ENCODE data around the gene KCNK10. TPM values are rescaled to one million over a fixed set of nuclear protein-coding genes. Genes with fewer than 3 reads are reported as not detected.

KCNK10 gene
- total and polyA plus RNA-seq, 10 of the 15 experiments (the other 5 are each of a cell fraction or from before 2014, with no cell fraction given) = 0.01 to 0.06 (median 0.02) TPM; not detected in 7

DNA sequence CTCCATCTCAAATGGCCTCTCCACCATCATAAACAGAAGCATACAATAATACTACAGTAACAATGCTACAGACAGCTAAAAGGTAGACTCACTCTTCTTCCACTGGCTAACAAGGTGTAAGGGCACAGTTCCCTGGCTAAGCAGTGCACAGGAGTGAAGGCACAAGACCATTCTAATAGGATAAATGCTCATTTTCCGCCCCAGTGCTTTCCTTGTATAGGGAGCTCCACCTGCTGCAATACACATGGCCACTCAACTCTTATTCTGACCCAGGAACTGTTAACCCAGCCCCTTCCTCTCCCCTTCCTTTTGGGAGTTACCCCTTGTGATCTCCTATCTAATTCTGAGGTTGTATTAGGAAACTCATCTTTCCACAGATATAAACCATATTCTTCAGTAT, 124.6 kb downstream of the KCNK10 start:
- ATAC-seq (no peak), FAIRE-seq (no peak), DNase-seq (ENCODE audit: low read depth, low spot score) (no peak)
- ChIA-PET RAD21 (ENCODE audit: unreplicated experiment) (no interaction called here), POLR2A (no interaction called here), SMC1A (ENCODE audit: uncharacterized antibody, unreplicated experiment) (interaction anchor here (1.0 to 1.1 kb wide), 2 partner anchors 9 to 254 kb away, joined by 3 read pairs; no protein-coding TSS in a partner anchor), CTCF (interaction anchor here (0.8 to 3.7 kb wide), 3 partner anchors 9 to 251 kb away, joined by 3 to 14 read pairs (median 3); no protein-coding TSS in a partner anchor)
- in situ Hi-C loops (cut with MboI) (no loop called here), intact Hi-C loops (cut with micrococcal nuclease; ENCODE audit: unreplicated experiment) (no loop called here)
- BruUV-seq (replicated peaks) = no TSS peak
- Histone ChIP-seq H2AFZ (ENCODE audit: control insufficient read depth, low read depth, low read length) (no peak overlapping the region), H4K20me1 (ENCODE audit: control insufficient read depth, insufficient read depth) (no peaks in the 10 kb centered on the region), H3K79me2 (ENCODE audit: control insufficient read depth, insufficient read depth, low read length) (no peaks in the 10 kb centered on the region), H3K4me1 (ENCODE audit: control insufficient read depth, insufficient read depth, low read length) (no peaks in the 10 kb centered on the region), H3K9ac (ENCODE audit: control insufficient read depth, insufficient read depth, low read length) (no peak overlapping the region), H3K9me3 (replicated peaks; ENCODE audit: control insufficient read depth, insufficient read depth, low read length) (no peaks in the 10 kb centered on the region), H3K4me3 (no peak overlapping the region), H3K27ac (ENCODE audit: control insufficient read depth, insufficient read depth) (no peak overlapping the region), H3K27me3 (replicated peaks in 1 of 2; ENCODE audit: control insufficient read depth in 2 of 2, insufficient read depth in 2 of 2, low read length in 1 of 2) (peaks cover 0 to 3% of the 10 kb centered on the region in 2 experiments; a peak in 2 of 4 replicates), H3K36me3 (ENCODE audit: control insufficient read depth in 2 of 2, insufficient read depth in 2 of 2, low read length in 1 of 2) (no peaks in the 10 kb centered on the region), H3K4me2 (ENCODE audit: control insufficient read depth, insufficient read depth) (no peak overlapping the region)
- WGBS (ENCODE audit: insufficient coverage, insufficient replicate concordance, low lambda C conversion rate, missing lambda C conversion rate) = 0% methylated on average over 1 of the region's 1 CpG
- TF ChIP-seq HCFC1 (IDR thresholded peaks at IDR 0.05; ENCODE audit: low read length) = no peak

GRCh38 chr14:88196925-88197324, 126.1 kb downstream of the KCNK10 start:
- H3K9ac ChIP-seq (ENCODE audit: control insufficient read depth, insufficient read depth, low read length) = no peak overlapping the region
- H3K4me2 ChIP-seq (ENCODE audit: control insufficient read depth, insufficient read depth) = no peak overlapping the region
- no TSS peak for BruUV-seq (replicated peaks)
- no peaks in the 10 kb centered on the region for H4K20me1 ChIP-seq (ENCODE audit: control insufficient read depth, insufficient read depth)
- no peaks in the 10 kb centered on the region for H3K36me3 ChIP-seq (ENCODE audit: control insufficient read depth in 2 of 2, insufficient read depth in 2 of 2, low read length in 1 of 2)
- POLR2A ChIA-PET = no interaction called here
- CTCF ChIA-PET = interaction anchor here (0.9 to 1.7 kb wide), 2 partner anchors 183 to 252 kb away, joined by 5 to 8 read pairs; no protein-coding TSS in a partner anchor
- no peak for DNase-seq (ENCODE audit: low read depth, low spot score)
- TF ChIP-seq ZNF384 (IDR thresholded peaks at IDR 0.05; ENCODE audit: borderline replicate concordance, low read depth, low read length) (no peak), EED (IDR thresholded peaks at IDR 0.05; ENCODE audit: low read depth) (no peak)
- H2AFZ ChIP-seq (ENCODE audit: control insufficient read depth, low read depth, low read length) = no peak overlapping the region
- WGBS (ENCODE audit: insufficient coverage, insufficient replicate concordance, low lambda C conversion rate, missing lambda C conversion rate) = 8% methylated on average over 1 of the region's 1 CpG
- no peak overlapping the region for H3K4me3 ChIP-seq
- in situ Hi-C loops (cut with MboI) (no loop called here), intact Hi-C loops (cut with micrococcal nuclease; ENCODE audit: unreplicated experiment) (no loop called here)
- no peaks in the 10 kb centered on the region for H3K9me3 ChIP-seq (replicated peaks; ENCODE audit: control insufficient read depth, insufficient read depth, low read length)
- H3K27ac ChIP-seq (ENCODE audit: control insufficient read depth, insufficient read depth) = no peak overlapping the region
- H3K27me3 ChIP-seq (replicated peaks in 1 of 2; ENCODE audit: control insufficient read depth in 2 of 2, insufficient read depth in 2 of 2, low read length in 1 of 2) = peaks cover 0 to 3% of the 10 kb centered on the region in 2 experiments; a peak in 2 of 4 replicates
- ATAC-seq = peak; percentile 34; the same call in 1 of the 3 replicates
- H3K79me2 ChIP-seq (ENCODE audit: control insufficient read depth, insufficient read depth, low read length) = no peaks in the 10 kb centered on the region
- RAD21 ChIA-PET (ENCODE audit: unreplicated experiment) = interaction anchor here (0.6 kb wide), 1 partner anchor 287 kb away, joined by 3 read pairs; no protein-coding TSS in a partner anchor
- no peak for FAIRE-seq
- H3K4me1 ChIP-seq (ENCODE audit: control insufficient read depth, insufficient read depth, low read length) = no peaks in the 10 kb centered on the region
- SMC1A ChIA-PET (ENCODE audit: uncharacterized antibody, unreplicated experiment) = interaction anchor here (1.0 kb wide), 1 partner anchor 21 kb away, joined by 3 read pairs; no protein-coding TSS in a partner anchor
